GM10266 (cell line): ENCODE results near the gene ATF7.

Experiments used
- DNase-seq: peaks from one replicate; pipeline ENCODE4 v3.0.0; 2012; ENCODE audit errors: extremely low spot score
- CTCF ChIP-seq: IDR thresholded peaks from 2 replicates; pipeline ENCODE4 v1.5.1; 2012; ENCODE audit warnings: mild to moderate bottlenecking, low read depth; ENCODE audit not compliant: control insufficient read depth, insufficient read depth; ENCODE audit errors: missing control alignments

The ATF7 gene

GRCh38 chr12:53625946-53626701 is at the start of gene ATF7:
Gene ATF7, minus strand, starts transcription at chr12:53626382. Its CDS starts 25,382 bp downstream, at chr12:53601000.
- no peak for TF ChIP-seq CTCF
- DNase-seq: peak; percentile 93

- no peak for DNase-seq
Measured at GRCh38 chr12:53674977-53675700, 49.0 kb upstream of the ATF7 start.

GRCh38 chr12:53670971-53671370 is 44.8 kb upstream of the ATF7 start:
- DNase-seq: no peak
- TF ChIP-seq CTCF: no peak

More at GRCh38 chr12:53674977-53675700, 49.0 kb upstream of the ATF7 start:
- no peak for TF ChIP-seq CTCF

GRCh38 chr12:53670308-53670707 is 44.1 kb upstream of the ATF7 start:
- TF ChIP-seq CTCF: no peak
- no peak for DNase-seq

- no peak for DNase-seq
Measured at GRCh38 chr12:53667080-53667479, 40.9 kb upstream of the ATF7 start.

GRCh38 chr12:53664936-53665335 is 38.8 kb upstream of the ATF7 start:
- no peak for DNase-seq
- no peak for TF ChIP-seq CTCF

More at GRCh38 chr12:53667080-53667479, 40.9 kb upstream of the ATF7 start:
- TF ChIP-seq CTCF: no peak

- DNase-seq: no peak
- TF ChIP-seq CTCF: no peak
Measured at GRCh38 chr12:53664191-53664590, 38.0 kb upstream of the ATF7 start.
